Peyer's patch (tissue), 4 donors: ENCODE measurements around the gene ORM1. TPM values are rescaled to one million over a fixed set of nuclear protein-coding genes. Genes with fewer than 3 reads are reported as not detected.

Experiments used
- DNase-seq, 3 donors: peaks; one replicate each; pipeline ENCODE4 v3.0.0-alpha.2; 2017 to 2019
- H3K27ac ChIP-seq, 4 donors: fragments of 200-600 bp; sonication (generic); one replicate each; pipeline ENCODE4 v1.5.1; 2016 to 2019
- H3K27me3 ChIP-seq, 2 donors: fragments of 200-600 bp; sonication (generic); one replicate each; pipeline ENCODE4 v1.5.1; 2019
- H3K36me3 ChIP-seq, 3 donors: fragments of 200-600 bp; sonication (generic); one replicate each; pipeline ENCODE4 v1.5.1; 2016 to 2019
- H3K4me1 ChIP-seq, 4 donors: fragments of 200-600 bp; sonication (generic); one replicate each; pipeline ENCODE4 v1.5.1; 2016 to 2019
- H3K4me3 ChIP-seq, 4 donors: fragments of 200-600 bp; sonication (generic); 1 replicate in 3 of 4; 2 replicates in 1 of 4; pipeline ENCODE4 v1.5.1; 2016 to 2019; ENCODE audit warnings: mild to moderate bottlenecking in 1 of 4
- H3K9me3 ChIP-seq, 4 donors: fragments of 200-600 bp; sonication (generic); one replicate each; pipeline ENCODE4 v1.5.1; 2016 to 2019; ENCODE audit warnings: mild to moderate bottlenecking in 1 of 4
- CTCF ChIP-seq, 6 experiments: fragments of 450-650 bp in 4 of 6; fragments of 200-600 bp in 2 of 6; sonication (generic) in 1 of 6; IDR thresholded peaks; one replicate each; pipeline ENCODE4 v1.5.1; 2017 to 2019; ENCODE audit warnings: antibody characterized with exemption in 6 of 6, mild to moderate bottlenecking in 3 of 6, moderate library complexity in 1 of 6
- POLR2A ChIP-seq, 2 donors: fragments of 450-650 bp; IDR thresholded peaks; one replicate each; pipeline ENCODE4 v1.5.1; 2017; ENCODE audit warnings: antibody characterized with exemption in 2 of 2, mild to moderate bottlenecking in 2 of 2, moderate library complexity in 2 of 2
- total RNA-seq, 4 donors: library from RNA; depleted of rRNA; stranded (reverse); fragments of >200 nt; gene quantifications; one replicate each; pipeline ENCODE4 v1.1.0, GENCODE V29; 2016

The ORM1 gene
- total RNA-seq, 4 donors from 2014 or later: not detected

- Histone ChIP-seq H3K4me1 (peaks cover 0 to 52% (median 27%) of the 10 kb centered on the region in 4 donors), H3K27ac (peak overlapping the region in 3 of 4 donors; percentile 15 to 94 (median 42)), H3K4me3 (no peak overlapping the region), H3K36me3 (peaks cover 0 to 60% (median 5%) of the 10 kb centered on the region in 3 donors), H3K9me3 (no peaks in the 10 kb centered on the region), H3K27me3 (no peaks in the 10 kb centered on the region)
- DNase-seq: peak in 1 of 3 donors; percentile 24
- TF ChIP-seq POLR2A (IDR thresholded peaks at IDR 0.05) (no peak), CTCF (IDR thresholded peaks at IDR 0.05) (no peak)
Measured at GRCh38 chr9:114375386-114376175, 52.7 kb downstream of the ORM1 start.

Other genes with a start within 250 kb of the ORM1 start
- gene AMBP, start 244.8 kb upstream of the ORM1 start, total RNA-seq: 1 to 10 TPM in 1 of 4 donors, not detected in 3; 4.4 TPM
- 10 to 100 TPM; 23.6 to 85.3 (median 41.3) TPM for gene KIF12, start 223.8 kb upstream of the ORM1 start, total RNA-seq
- 10 to 100 TPM in 1 of 4 donors, 1 to 10 TPM in 3; 5.8 to 23.1 (median 7.2) TPM for gene COL27A1, start 167.6 kb upstream of the ORM1 start, total RNA-seq
- gene ORM2, start 6.8 kb downstream of the ORM1 start, total RNA-seq: not detected
- gene AKNA, start 64.9 kb downstream of the ORM1 start, total RNA-seq: 100 to 1,000 TPM in 1 of 4 donors, 10 to 100 TPM in 3; 41.7 to 174 (median 75.0) TPM
- gene WHRN, start 182.4 kb downstream of the ORM1 start, total RNA-seq: 10 to 100 TPM; 10.7 to 35.5 (median 15.3) TPM